Upper lobe of right lung (tissue), 1 donor: ENCODE data around the gene KRTAP4-16. TPM values are rescaled to one million over a fixed set of nuclear protein-coding genes. Genes with fewer than 3 reads are reported as not detected.
"Not testable (repeated sequence)": the region's sequence is repeated elsewhere in the genome, so short reads cannot be mapped to it uniquely, and the experiment has no call there.

Experiments used
- ATAC-seq: fragments of 200-7000 bp; cut with Tn5 transposase; one replicate; pipeline ENCODE4 v1.9.1; 2020; ENCODE audit warnings: mild to moderate bottlenecking, moderate library complexity
- DNase-seq: peaks from one replicate; pipeline ENCODE4 v3.0.0-alpha.2; 2020
- H3K27ac ChIP-seq: fragments of 200-600 bp; one replicate; pipeline ENCODE4 v1.8.0; 2022
- H3K27me3 ChIP-seq: fragments of 200-600 bp; one replicate; pipeline ENCODE4 v1.8.0; 2022; ENCODE audit warnings: mild to moderate bottlenecking
- H3K36me3 ChIP-seq: fragments of 200-600 bp; one replicate; pipeline ENCODE4 v1.8.0; 2022
- H3K4me1 ChIP-seq: fragments of 200-600 bp; one replicate; pipeline ENCODE4 v1.8.0; 2022
- H3K4me3 ChIP-seq: fragments of 200-600 bp; one replicate; pipeline ENCODE4 v1.8.0; 2022; ENCODE audit warnings: mild to moderate bottlenecking
- H3K9me3 ChIP-seq: fragments of 200-600 bp; one replicate; pipeline ENCODE4 v1.8.0; 2022
- CTCF ChIP-seq: fragments of 200-600 bp; IDR thresholded peaks from one replicate; pipeline ENCODE4 v1.8.0; 2022; ENCODE audit warnings: antibody characterized with exemption
- intact Hi-C: fragments of 100-400 bp; cut with DNase I; formaldehyde crosslinking; loops from one replicate; pipeline ENCODE4 v1.11.0; 2022
- total RNA-seq: library from RNA; stranded (reverse); fragmentation: NEBNext Ultra II Directional; extraction: Animal tissue kit (Norgen Biotek cat#: 25700); gene quantifications from one replicate; pipeline ENCODE4 v1.2.1, GENCODE V29; 2021
- donor health status: DM: no; HTN: yes; CAD: no; lungs with severe emphysema.

The KRTAP4-16 gene
- total RNA-seq, 1 donor from 2014 or later = not detected

GRCh38 chr17:41145261-41145660 lies 43.3 kb upstream of the KRTAP4-16 start:
- ATAC-seq = no peak
- intact Hi-C loops = no loop called here
- no peak for TF ChIP-seq CTCF

GRCh38 chr17:41144846-41145245 lies 42.8 kb upstream of the KRTAP4-16 start:
- Histone ChIP-seq H3K27me3 (no peaks in the 10 kb centered on the region), H3K9me3 (peaks cover 11% of the 10 kb centered on the region), H3K36me3 (no peaks in the 10 kb centered on the region), H3K27ac (no peak overlapping the region), H3K4me3 (no peak overlapping the region), H3K4me1 (no peaks in the 10 kb centered on the region)
- intact Hi-C loops = no loop called here
- ATAC-seq (no peak), DNase-seq (no peak)
- TF ChIP-seq CTCF = no peak

More at GRCh38 chr17:41145261-41145660, 43.3 kb upstream of the KRTAP4-16 start:
- H3K36me3 ChIP-seq = no peaks in the 10 kb centered on the region
- no peak overlapping the region for H3K27ac ChIP-seq
- H3K4me3 ChIP-seq = no peak overlapping the region
- DNase-seq = no peak
- H3K4me1 ChIP-seq = no peaks in the 10 kb centered on the region
- H3K9me3 ChIP-seq = peaks cover 10% of the 10 kb centered on the region
- H3K27me3 ChIP-seq = no peaks in the 10 kb centered on the region

DNA sequence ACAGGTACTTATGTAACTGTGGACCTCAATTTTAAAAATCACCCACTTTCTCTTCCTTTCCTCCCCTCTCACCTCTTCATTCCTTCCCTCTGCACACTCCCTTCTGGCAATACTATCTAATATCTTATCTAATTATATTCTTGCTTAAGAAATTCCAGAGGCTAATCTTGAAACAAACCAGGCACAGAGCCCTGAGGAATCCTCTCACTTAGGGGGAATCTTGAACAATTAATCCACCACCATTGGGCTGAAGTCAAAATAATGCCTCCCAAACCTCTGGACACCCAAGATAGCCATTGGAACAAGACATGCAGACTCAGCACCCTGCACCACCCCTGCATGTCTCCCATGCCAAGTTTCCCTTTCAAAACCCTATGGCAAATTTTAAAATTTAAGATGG lies 39.4 kb upstream of the KRTAP4-16 start:
- DNase-seq (no peak), ATAC-seq (no peak)
- H3K27ac ChIP-seq = no peak overlapping the region
- no peak overlapping the region for H3K4me3 ChIP-seq
- TF ChIP-seq CTCF = no peak
- H3K27me3 ChIP-seq = no peaks in the 10 kb centered on the region
- intact Hi-C loops = no loop called here
- no peaks in the 10 kb centered on the region for H3K4me1 ChIP-seq
- H3K9me3 ChIP-seq = peaks cover 11% of the 10 kb centered on the region
- H3K36me3 ChIP-seq = no peaks in the 10 kb centered on the region

GRCh38 chr17:41140360-41141131 lies 38.5 kb upstream of the KRTAP4-16 start, which contains the start of gene KRTAP4-6:
KRTAP4-6 (minus strand) TSS chr17:41140544; CDS start chr17:41140487, 57 bp downstream.
- H3K36me3 ChIP-seq = no peaks in the 10 kb centered on the region
- H3K27me3 ChIP-seq = no peaks in the 10 kb centered on the region
- H3K4me3 ChIP-seq = no peak within 1 kb of the TSS
- intact Hi-C loops = no loop called here
- H3K9me3 ChIP-seq = peaks cover 11% of the 10 kb centered on the region
- no peak for TF ChIP-seq CTCF
- no peaks in the 10 kb centered on the region for H3K4me1 ChIP-seq
- H3K27ac ChIP-seq = no peak within 1 kb of the TSS
- DNase-seq = no peak
- no peak for ATAC-seq

- intact Hi-C loops, H3K27ac ChIP-seq, H3K27me3 ChIP-seq, ATAC-seq, DNase-seq, H3K4me1 ChIP-seq, H3K4me3 ChIP-seq, H3K36me3 ChIP-seq: not testable (repeated sequence)
- H3K9me3 ChIP-seq = peaks cover 11% of the 10 kb centered on the region
Measured at GRCh38 chr17:41139865-41140264, 37.9 kb upstream of the KRTAP4-16 start.

GRCh38 chr17:41133880-41134735 lies 32.1 kb upstream of the KRTAP4-16 start:
- Histone ChIP-seq H3K9me3 (no peaks in the 10 kb centered on the region), H3K4me1 (no peaks in the 10 kb centered on the region), H3K27me3 (no peaks in the 10 kb centered on the region), H3K4me3 (no peak overlapping the region), H3K27ac (no peak overlapping the region), H3K36me3 (no peaks in the 10 kb centered on the region)
- ATAC-seq (no peak), DNase-seq (no peak)
- intact Hi-C loops = no loop called here
- TF ChIP-seq CTCF = no peak
